Daoy (cell line): Measurements from ENCODE around the gene GBP3. TPM values are rescaled to one million over a fixed set of nuclear protein-coding genes. Genes with fewer than 3 reads are reported as not detected.
"Not testable (repeated sequence)": the region's sequence is repeated elsewhere in the genome, so short reads cannot be mapped to it uniquely, and the experiment has no call there.

Experiments
- DNase-seq: peaks from one replicate; pipeline ENCODE4 v3.0.0-alpha.2; 2015; ENCODE audit warnings: low read depth
- total RNA-seq: library from RNA; depleted of rRNA; stranded (reverse); fragments of >200 nt; shearing (Covaris generic); gene quantifications from 2 replicates; pipeline ENCODE4 v1.2.3, GENCODE V29; 2014; rRNA removed

GBP3 gene, protein sequence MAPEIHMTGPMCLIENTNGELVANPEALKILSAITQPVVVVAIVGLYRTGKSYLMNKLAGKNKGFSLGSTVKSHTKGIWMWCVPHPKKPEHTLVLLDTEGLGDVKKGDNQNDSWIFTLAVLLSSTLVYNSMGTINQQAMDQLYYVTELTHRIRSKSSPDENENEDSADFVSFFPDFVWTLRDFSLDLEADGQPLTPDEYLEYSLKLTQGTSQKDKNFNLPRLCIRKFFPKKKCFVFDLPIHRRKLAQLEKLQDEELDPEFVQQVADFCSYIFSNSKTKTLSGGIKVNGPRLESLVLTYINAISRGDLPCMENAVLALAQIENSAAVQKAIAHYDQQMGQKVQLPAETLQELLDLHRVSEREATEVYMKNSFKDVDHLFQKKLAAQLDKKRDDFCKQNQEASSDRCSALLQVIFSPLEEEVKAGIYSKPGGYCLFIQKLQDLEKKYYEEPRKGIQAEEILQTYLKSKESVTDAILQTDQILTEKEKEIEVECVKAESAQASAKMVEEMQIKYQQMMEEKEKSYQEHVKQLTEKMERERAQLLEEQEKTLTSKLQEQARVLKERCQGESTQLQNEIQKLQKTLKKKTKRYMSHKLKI
- total RNA-seq = 42.0 and 65.3 TPM in 2 replicates

DNA sequence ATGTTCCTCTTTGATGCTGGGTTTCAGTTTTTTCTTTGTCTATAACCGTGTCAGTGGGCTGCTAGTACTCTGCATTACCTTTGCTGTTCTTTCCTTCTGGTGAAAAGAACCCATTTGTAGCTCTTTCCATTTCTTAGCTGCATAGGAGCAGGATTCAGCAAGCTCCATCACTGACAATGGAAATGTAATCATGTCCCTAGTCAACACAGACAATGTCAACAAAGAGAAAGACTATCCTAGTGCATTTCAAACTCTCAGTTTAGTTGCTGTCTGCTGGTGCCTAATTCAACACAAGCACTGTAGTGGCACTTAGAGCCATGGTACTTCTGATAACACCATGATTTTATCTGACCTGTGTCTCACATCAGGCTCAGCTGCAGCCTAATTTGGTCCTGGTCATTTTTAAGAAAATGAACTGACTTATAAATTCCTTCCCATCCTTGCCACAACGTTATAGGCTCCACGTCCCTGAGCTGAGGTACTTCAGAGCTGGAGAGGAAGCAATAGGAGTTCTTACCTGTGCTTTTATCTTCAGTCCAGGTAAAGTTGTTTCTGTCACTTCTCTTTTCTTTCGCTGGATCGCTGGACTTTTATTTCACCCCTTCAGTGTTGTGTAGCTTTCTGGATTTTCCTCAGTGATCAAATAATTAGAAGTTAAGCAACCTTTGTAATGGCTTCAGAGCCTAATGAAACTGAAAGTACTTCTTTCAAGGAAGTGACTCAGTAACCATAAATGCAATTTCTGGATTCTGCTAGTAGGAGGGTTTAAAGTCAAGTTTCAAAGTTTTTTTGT, at the start of gene GBP3:
TSS of gene GBP3 (minus strand) at position 700 of the 793 bp plus-strand sequence. CDS start 2,145 bp downstream, outside the sequence.
- DNase-seq = peak; percentile 63

DNA sequence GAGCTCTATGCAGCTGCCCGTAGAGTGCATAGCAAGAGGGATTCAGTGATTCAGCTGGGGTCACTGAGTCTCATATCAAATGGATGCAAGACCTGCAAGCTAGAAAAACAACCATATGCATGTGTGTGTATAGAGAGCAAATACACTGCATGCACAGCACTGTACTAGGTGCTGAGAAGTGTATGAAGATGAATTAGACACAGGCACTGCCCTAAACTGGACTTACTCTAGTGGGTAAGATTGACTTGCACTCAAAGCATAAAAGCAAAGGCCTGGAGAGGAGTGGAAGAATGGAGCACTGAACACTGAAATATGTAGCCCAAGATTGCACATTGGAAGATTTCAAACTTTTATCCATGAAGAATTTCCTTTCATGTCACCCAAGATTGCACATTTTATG, 47.8 kb upstream of the GBP3 start:
- no peak for DNase-seq

DNA sequence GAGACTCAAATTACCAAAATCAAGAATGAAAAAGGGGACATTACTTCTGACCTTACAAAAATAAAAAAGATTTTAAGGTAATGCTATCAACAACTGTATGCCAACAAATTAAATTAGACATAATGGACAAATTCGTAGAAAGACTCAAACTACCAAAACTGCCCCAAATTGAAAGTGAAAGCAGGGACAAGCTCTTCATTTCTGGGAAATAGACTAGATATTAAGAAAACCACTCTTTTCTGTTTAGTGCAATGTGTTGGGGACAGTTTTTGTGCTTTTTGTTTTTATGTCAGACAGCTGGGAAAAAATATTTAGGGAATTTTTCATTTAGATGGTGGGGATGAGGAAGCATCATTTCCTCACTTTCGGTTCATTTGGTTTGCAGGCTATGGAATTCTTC, 47.3 kb upstream of the GBP3 start:
- DNase-seq = no peak

DNA sequence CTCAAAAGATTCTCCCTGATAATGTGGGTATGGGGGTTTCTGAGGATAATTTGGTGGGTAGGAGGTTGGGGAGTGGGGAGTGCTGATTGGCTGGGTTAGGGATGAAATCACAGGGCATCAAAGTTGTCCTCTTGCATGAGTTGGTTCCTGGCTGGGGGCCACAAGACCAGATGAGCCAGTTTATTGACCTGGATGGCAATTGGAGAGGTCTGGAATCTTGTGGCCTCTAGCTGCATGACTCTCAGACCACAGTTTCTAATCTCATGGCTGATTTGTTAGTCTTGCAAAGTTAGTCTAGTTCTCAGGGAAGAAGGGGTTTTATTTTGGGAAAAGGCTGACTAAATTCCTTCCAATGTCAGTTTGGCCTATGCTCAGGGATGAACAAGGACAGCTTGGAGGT, 45.6 kb upstream of the GBP3 start:
- DNase-seq = peak; percentile 82

DNA sequence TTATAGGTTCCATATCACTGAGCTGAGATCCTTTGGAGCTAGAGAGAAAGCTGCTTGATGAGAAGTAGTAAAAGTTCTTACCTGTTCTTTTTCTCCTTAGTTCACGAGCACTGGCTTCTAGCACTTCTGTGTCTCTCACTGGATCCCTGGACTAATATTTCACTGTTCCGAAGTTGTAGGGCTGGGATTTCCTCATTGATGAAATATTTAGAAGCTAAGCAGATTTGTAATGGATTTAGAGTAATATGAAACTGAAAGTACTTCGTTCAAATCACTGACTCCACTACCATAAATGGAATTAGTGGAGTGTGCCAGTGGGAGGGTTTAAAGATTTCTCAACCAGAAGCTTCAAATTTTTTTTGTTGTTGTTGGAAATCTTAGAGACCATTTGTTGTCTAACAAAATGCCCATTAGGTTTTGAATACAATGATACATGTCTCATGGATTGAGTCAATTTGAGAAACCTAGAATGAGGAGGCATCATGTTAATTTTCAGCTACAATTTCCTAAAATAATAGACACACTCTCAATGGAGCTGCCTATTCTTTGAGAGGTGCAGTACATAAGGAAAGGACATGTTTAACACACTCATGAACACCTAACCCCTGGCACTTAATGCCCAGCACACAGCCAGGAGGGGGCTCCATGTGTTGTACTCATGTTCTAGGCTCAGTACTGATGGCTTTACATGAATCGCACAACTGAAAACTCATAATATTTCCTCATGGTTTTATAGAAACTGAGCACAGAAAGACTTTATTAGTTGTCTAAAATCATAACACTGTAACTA, 42.6 kb upstream of the GBP3 start, which contains the start of gene GBP1:
TSS of gene GBP1 (minus strand) at position 130 of the 790 bp plus-strand sequence. CDS start 1,974 bp downstream, outside the sequence.
- peak; percentile 69 for DNase-seq

DNA sequence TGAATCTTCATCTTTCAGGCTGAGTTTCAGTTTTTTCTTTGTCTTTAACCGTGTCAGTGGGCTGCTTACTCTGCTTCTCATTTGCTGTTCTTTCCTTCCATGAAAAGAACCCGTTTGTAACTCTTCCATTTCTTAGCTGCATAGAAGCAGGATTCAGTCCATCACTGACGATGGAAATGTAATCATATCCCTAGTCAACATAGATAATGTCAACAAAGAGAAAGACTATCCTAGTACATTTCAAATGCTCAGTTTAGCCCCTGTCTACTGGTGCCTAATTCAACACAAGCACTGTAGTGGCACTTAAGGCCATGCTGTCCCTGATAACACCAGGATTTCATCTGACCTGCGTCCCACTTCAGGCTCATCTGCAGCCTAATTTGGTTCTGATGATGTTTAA, 42.0 kb upstream of the GBP3 start:
- DNase-seq = peak; percentile 13

DNA sequence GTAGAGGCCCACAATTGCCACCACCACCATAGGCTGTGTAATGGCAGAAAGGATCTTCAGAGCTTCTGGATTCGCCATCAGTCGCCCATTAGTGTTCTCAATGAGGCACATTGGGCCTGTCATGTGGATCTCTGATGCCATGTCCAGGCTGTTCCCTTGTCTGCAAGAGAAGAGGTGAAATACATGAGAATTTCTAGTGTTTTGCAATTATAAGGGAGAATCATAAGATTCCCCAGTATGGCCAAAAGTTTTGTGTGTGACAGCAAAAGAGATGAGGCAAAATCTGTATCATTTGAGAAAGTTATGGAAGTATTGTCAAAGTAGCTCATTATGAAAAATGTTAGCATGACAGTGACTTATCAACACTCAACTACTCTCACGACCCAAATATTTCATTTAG, 40.4 kb upstream of the GBP3 start:
- DNase-seq = no peak

DNA sequence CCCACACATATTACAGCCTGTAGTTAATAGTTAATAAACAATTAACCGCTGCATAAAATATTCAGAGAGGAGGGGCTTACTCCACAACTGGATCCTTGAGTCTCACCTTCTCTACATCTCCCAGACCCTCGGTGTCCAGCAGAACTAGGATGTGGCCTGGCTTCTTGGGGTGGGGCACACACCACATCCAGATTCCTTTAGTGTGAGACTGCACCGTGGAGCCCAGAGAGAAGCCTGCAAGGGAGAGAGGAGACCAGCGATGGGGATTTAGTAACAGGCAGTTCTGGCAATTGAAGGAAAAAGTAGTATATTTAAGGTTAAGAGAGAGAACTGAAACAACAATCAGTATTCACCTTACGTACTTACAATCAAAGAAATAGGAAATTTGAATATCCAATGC, 37.4 kb upstream of the GBP3 start:
- no peak for DNase-seq

DNA sequence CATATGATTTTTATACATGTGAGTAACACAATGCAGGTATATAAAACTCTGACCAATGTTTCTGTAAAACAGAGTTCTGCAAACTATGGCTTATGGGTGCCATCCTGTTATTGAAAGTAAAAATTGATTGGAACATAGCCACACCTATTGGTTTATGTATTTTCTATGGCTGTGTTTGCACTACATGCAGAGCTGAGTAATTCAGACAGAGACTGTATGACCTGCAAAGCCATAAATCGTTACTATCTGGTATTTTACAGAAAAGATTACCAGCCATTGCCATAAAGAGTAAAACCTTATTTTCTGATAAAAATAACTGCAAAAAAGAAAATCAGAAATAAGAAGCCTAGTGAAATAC, 29.3 kb upstream of the GBP3 start:
- DNase-seq = no peak

DNA sequence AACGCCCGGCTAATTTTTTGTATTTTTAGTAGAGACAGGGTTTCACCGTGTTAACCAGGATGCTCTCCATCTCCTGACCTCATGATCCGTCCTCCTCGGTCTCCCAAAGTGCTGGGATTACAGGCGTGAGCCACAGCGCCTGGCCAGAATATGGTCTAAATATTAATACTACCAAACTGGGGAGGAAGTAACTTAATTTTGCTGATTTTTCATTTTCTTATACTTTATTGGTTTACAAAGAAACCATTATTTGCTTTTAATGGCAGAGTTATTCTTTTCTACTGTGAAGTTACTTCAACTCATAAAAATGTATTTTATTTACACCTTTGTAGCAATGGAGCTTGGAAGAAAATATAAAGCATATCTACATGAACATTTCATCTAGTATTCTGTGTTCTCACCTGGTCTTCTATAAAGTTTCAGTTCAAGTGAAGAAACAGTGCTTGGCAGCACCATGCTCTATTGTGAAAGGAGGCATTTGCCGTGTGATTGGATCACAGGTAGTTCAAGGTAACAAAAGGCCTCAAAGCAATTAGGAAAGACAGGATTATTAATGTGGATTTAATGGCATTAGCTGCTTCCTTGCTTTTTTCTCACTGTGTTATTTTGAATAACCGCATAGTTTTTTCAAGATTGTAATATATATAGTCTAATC, 28.8 kb upstream of the GBP3 start:
- DNase-seq = no peak

DNA sequence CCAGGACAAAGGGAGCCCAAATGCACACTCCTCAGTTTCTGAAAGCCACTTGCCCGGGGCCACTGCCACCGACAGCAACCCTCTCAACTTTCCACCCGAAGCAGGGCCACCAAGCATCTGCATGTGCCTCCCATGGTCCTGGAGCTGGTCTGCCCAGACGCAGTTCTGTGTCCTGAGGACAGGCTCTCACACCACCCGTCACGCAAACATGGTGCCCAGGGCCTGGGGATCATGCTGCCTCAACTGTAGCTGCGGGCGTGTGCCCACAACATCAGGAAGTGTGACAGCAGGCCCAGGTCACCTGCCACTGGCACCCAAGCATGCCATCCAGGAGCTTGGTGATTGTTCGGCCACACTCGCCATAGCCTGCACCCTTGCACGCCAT, 28.0 kb upstream of the GBP3 start:
- DNase-seq = no peak

DNA sequence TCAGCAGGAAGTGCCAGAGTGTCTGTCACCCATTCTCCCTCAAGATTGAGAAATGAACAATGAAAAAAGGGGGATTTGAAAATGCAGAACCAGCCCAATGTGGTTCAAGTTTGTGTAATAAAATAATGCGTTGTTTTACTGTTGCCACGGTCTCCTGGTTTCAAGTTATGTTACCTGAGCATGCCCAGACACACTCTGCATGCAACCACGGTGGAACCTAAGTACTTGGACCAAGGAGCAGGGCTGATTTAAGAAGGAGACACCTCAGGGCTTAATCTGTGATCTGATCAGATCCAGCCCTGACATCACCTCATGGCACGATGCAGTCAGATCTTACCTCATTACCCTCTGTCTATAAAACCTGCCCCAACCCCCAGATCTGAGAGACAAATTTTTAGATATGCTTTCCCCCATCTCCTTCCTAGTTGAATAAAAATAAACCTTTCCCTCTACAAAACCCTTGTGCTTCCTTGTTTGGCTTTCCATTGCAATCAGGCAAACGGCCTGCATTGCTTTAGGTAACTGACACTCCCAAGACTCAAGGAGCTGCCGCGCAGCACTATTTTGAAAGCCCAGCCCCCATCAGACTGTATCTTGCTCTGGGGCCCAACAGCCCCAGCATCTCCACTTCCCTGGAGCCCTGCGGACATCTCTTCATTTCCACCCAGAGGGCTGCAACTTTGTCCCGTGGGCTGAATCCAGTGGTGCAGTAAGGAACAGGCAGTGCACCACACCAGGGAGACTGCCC, 27.4 kb upstream of the GBP3 start:
- not testable (repeated sequence) for DNase-seq

DNA sequence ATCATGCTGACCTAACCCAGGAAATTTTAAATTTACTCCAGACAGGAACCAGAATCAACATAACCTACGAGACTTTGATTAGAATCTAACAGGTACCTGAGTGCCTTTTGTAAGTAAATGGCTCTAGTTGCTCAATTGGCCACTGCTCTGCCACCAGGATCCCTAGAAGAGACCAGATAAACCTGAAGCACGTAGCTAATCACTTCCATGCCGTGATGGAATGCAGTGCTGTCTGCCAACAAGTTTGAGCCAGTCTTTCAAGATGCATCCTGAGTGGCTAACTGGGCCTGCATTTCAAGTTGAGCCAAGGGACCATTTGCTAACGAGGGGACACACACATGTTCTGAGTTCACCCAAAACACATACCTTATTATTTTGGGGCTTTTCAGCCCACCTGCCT, 26.5 kb upstream of the GBP3 start:
- not testable (repeated sequence) for DNase-seq

DNA sequence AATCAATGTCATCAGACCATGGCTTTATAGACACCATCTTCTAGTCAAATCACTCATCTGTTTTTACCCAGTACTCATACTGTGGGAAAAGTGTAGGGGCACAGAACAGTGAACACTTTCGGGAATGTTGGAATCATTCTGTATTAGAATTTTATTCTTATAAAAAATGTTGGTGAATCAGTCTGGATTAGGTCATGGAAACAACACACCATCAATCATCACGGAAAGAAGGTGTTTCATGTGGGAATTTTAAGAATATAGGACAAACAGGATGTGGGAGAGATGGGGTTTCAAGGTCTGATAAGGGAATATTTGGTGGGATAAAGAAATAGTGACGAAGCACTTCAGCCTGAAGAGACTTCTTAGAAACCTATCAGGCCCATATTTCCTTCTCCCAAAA, 25.1 kb upstream of the GBP3 start:
- DNase-seq = peak; percentile 74

DNA sequence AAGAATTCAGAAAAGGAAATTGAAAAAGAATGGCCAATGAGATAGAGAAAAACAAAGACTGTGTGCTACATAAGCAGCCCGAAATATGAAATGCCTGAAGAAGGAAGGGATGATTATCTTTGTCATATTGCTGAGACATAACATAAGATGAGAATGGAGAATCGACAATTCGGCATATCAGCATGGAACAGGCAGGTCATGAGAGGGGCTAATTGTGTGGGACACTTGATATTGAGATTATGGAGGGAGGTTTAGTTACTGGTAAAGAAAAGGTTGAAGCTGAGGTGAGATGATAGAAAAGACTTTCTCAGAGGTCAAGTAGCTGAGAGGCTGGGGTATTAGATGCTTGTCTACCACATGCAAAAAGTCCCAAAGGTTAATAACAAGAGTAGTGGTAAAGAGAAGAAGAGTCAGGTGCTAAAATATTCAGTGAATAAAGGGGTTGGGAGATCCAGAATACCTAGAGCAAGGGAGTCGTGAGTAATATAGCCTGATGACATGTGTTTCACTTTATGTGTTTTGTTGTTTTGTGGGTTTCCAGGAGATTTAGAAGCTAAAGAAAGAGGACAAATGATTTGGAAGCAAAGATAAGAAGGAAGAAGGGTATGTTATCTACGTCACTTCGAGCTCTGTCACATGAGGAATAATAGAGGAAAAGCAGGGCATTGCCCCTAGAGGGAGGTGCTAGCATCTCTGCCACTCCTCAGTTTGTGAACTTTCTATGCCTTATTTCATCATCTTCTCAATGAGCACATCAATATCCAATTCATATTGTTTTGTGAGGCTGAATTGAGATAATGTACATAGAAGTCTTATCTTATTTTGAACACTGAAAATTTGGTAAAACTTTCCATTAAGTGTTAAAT, 23.9 kb upstream of the GBP3 start:
- DNase-seq = not testable (repeated sequence)

DNA sequence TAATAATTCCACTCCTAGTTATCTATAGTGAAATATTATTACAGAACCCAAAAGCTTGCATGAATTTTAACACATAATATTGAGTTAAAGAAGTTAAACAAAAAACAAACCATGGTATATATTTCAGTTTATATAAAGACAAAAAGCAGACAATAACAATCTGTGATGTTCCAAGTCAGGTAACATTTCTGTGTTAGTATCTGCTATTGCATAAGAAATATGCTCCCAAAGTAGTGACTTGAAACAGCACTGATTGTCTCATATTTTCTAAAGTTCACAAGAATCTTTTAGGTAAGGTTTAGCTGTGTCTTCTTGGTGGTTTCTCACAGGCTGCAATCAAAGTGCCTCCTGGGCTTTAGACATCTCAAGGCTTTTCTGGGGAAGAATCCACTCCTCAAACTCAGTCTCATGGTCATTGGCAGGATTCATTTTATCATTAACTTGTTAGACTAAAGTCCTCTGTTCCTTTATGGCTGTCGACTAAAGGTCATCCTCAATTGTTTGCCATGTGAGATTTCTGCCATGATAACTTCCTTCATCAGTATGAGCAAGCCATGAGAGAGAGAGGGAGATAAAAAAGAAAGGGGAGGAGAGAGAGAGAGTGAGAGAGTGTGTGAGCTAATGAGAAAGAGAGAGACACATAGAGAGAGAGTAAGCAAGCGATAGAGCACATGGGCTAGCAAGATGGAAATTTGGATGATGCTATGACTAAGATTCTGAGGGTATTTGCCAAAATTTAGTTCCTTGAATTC, 22.5 kb upstream of the GBP3 start:
- no peak for DNase-seq

DNA sequence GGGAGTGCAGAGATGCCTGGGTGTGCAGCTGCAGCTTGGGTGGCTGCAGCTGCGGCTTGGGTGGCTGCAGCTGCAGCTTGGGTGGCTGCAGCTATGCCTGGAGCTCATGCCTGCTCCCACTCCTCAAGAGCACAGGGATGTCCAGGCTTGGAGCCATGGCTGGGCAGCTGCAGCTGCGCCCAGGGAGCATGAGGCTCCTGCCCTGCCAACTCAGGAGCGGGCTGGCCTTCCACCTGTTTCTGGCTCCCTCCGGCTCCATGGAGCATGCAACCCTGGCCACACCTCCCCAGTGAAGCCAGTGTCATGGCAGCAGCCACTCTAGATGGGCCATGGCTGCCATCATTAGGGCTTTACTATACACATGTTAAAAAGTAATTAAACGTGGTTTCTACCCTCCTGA, 21.3 kb upstream of the GBP3 start:
- DNase-seq = no peak

DNA sequence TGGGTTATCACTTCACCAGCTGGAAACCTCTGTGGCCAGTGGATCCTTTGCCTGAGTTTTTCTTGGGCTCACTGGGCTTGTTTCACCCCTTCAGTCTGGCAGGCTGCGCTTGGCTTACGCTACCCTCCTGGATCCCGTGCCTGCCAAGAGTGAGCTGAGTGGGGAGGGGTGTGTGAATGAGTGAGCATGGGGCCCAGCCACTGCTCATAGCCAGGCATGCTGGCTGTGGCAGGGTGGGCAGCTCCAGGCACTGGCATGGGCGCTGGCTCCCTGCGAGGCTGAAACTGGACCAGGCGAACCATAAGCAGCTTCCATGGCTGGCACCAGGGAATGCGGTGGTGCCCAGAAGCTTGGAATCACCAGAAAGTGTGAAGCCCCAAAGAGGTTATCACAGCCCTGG, 19.8 kb upstream of the GBP3 start:
- no peak for DNase-seq

DNA sequence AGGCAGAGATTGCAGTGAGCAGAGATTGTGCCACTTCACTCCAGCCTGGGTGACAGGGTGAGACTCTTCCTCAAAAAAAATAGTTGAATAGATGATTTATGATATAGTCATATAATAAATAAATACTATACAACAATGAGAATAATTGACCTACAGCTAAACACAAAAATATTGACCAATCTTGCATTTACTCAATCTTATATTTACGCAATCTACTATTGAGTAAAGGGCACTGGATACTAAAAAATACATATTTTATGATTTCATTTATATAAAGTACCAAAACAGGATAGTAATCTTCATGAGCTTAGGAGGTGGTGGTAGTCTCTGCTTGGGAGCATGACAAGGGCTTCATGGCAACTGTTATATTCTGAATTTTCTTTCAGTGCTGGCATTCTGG, 19.1 kb upstream of the GBP3 start:
- no peak for DNase-seq
